Stimulated activated CD8-positive, alpha-beta memory T cell treated with anti-CD3 and anti-CD28 coated beads, Interleukin-15, amount 100 ng/mL, for 48 hours (primary cell): ENCODE data around the gene ZBTB24.

Source experiments
- DNase-seq, 2 donors: peaks; one replicate each; pipeline ENCODE4 v3.0.0-alpha.2; 2020; ENCODE audit warnings: low read depth in 2 of 2

Gene ZBTB24

GRCh38 chr6:109498936-109499335 is 15.9 kb upstream of the ZBTB24 start:
- DNase-seq, result no peak

- DNase-seq, result no peak
Observed at GRCh38 chr6:109498052-109498451, 15.0 kb upstream of the ZBTB24 start.

- DNase-seq, result no peak
Observed at GRCh38 chr6:109496036-109496772, 13.2 kb upstream of the ZBTB24 start.

GRCh38 chr6:109493865-109494264 is 10.8 kb upstream of the ZBTB24 start:
- no peak for DNase-seq

- no peak for DNase-seq
Observed at GRCh38 chr6:109491207-109491938, 8.4 kb upstream of the ZBTB24 start.

GRCh38 chr6:109490713-109491112 is 7.7 kb upstream of the ZBTB24 start:
- no peak for DNase-seq

GRCh38 chr6:109488001-109488400 is 5.0 kb upstream of the ZBTB24 start:
- no peak for DNase-seq

- DNase-seq, result no peak
Observed at GRCh38 chr6:109486068-109486467, 3.0 kb upstream of the ZBTB24 start.

GRCh38 chr6:109485266-109485935 is 2.4 kb upstream of the ZBTB24 start:
- DNase-seq, result no peak

- no peak for DNase-seq
Observed at GRCh38 chr6:109484122-109484521, 1.1 kb upstream of the ZBTB24 start.

- DNase-seq, result no peak
Observed at GRCh38 chr6:109483735-109484057, 677 bp upstream of the ZBTB24 start.

- DNase-seq, result no peak
Observed at GRCh38 chr6:109480993-109481480, 2.0 kb downstream of the ZBTB24 start.

GRCh38 chr6:109478841-109479624 is 4.0 kb downstream of the ZBTB24 start:
- DNase-seq, result no peak

- no peak for DNase-seq
Observed at GRCh38 chr6:109478222-109478805, 4.7 kb downstream of the ZBTB24 start.

GRCh38 chr6:109477725-109478124 is 5.3 kb downstream of the ZBTB24 start:
- DNase-seq, result no peak

- no peak for DNase-seq
Observed at GRCh38 chr6:109477184-109477583, 5.8 kb downstream of the ZBTB24 start.

- DNase-seq, result no peak
Observed at GRCh38 chr6:109475625-109476024, 7.4 kb downstream of the ZBTB24 start.

- DNase-seq, result no peak
Observed at GRCh38 chr6:109474995-109475394, 8.0 kb downstream of the ZBTB24 start.

- no peak for DNase-seq
Observed at GRCh38 chr6:109473120-109473519, 9.9 kb downstream of the ZBTB24 start.

GRCh38 chr6:109472132-109472995 is 10.7 kb downstream of the ZBTB24 start:
- DNase-seq, result no peak
